ENCODE results near the gene HECTD3. TPM values are rescaled to one million over a fixed set of nuclear protein-coding genes. Genes with fewer than 3 reads are reported as not detected.
"Not testable (repeated sequence)": the region's sequence is repeated elsewhere in the genome, so short reads cannot be mapped to it uniquely, and the experiment has no call there.

Gene HECTD3
- total RNA-seq, 1 experiment from 2014 or later: 53.1 TPM

DNA sequence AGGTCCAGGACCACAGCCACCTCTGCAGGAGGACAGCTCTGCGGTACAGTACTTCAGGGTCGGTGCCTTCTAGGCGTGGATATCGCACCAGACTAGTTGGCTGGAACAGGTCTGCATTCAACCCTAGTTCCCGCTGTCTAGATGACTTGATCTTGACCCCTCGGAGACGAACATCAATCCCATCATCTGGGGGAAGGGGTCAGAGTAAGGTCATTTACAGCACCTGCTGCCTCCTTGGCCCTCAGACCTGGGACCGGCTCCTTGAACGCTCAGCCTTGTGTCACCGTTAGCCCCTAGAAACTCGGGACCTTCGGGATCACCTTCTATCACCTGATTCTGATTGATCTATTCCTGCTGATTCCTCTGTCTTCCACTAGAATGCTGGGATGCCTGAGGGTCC lies 2.6 kb downstream of the HECTD3 start:
- no peak for DNase-seq
- H3K36me3 ChIP-seq (replicated peaks; ENCODE audit: control insufficient read depth, insufficient read depth, low read length): peaks cover 17% of the 10 kb centered on the region
- no peak overlapping the region for H3K4me3 ChIP-seq (ENCODE audit: insufficient read depth, low read depth, low read length)
- H3K27me3 ChIP-seq (ENCODE audit: control insufficient read depth, insufficient read depth, low read length): peaks cover 10% of the 10 kb centered on the region; the same call in 1 of the 2 replicates

DNA sequence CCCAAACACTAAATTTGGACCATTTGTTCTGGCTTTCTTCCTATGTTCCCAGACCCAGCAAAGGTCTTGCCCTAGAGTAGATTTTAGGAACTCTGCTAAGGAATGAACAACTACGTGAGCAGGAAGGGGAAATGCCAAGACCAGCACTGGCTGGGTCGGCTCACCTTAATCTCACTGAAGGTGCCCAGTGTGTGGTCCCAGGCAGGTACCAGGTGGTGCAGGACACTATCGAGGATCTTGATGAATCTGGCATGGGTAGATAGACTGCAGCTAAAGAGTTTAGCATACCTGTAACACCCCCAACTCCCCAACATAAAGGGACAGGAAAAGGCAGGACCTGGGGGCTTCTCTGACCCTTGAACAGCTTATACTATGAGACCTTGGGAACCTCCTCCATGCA lies 3.0 kb downstream of the HECTD3 start:
- DNase-seq: no peak
- H3K27me3 ChIP-seq (ENCODE audit: control insufficient read depth, insufficient read depth, low read length): peaks cover 10% of the 10 kb centered on the region; the same call in 1 of the 2 replicates
- H3K4me3 ChIP-seq (ENCODE audit: insufficient read depth, low read depth, low read length): no peak overlapping the region
- peaks cover 17% of the 10 kb centered on the region for H3K36me3 ChIP-seq (replicated peaks; ENCODE audit: control insufficient read depth, insufficient read depth, low read length)

DNA sequence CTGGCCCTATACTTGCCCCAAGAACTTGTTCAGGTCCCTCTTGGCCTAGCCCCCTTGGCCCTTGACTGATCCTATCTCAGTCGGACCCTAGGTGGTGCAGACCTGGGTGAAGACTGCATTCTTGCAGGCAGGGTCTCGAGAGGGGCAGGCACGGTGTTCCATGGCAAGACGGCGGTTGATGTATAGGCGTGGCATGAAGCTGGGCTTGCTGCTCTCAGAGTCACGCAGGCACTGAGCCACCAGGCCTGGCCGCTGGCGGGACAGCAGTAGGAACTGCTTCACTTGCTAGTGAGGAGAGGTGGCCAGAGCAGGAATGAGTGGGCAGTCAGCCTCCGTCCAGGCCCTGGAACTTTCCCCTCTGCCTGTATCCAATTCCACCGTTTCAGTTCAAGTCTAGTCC lies 3.8 kb downstream of the HECTD3 start:
- Histone ChIP-seq H3K27me3 (ENCODE audit: control insufficient read depth, insufficient read depth, low read length) (peaks cover 10% of the 10 kb centered on the region; the same call in 1 of the 2 replicates), H3K4me3 (ENCODE audit: insufficient read depth, low read depth, low read length) (no peak overlapping the region), H3K36me3 (replicated peaks; ENCODE audit: control insufficient read depth, insufficient read depth, low read length) (peaks cover 19% of the 10 kb centered on the region)
- DNase-seq: no peak

DNA sequence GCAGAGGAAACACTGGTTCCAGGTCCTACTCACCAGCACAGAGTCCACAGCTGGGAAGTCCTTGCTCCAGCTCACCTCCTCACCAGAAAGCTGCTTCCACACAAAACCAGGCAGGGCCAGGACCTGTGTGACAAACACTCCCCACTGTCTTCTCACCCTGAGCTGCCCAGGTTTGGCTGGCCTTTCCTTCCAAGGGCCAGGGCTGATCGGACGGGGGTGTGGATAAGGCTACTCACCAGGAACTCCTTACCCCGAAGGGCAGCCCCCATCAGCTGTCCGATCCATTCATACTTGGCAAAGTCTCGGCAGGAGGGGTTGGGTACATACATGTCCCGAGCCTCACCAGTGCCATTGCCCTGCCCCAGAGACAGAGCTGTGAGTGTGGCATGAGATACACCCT lies 5.4 kb downstream of the HECTD3 start:
- Histone ChIP-seq H3K27me3 (ENCODE audit: control insufficient read depth, insufficient read depth, low read length) (peaks cover 7% of the 10 kb centered on the region; the same call in 1 of the 2 replicates), H3K36me3 (replicated peaks; ENCODE audit: control insufficient read depth, insufficient read depth, low read length) (peaks cover 19% of the 10 kb centered on the region), H3K4me3 (ENCODE audit: insufficient read depth, low read depth, low read length) (no peak overlapping the region)
- DNase-seq: peak; percentile 12

DNA sequence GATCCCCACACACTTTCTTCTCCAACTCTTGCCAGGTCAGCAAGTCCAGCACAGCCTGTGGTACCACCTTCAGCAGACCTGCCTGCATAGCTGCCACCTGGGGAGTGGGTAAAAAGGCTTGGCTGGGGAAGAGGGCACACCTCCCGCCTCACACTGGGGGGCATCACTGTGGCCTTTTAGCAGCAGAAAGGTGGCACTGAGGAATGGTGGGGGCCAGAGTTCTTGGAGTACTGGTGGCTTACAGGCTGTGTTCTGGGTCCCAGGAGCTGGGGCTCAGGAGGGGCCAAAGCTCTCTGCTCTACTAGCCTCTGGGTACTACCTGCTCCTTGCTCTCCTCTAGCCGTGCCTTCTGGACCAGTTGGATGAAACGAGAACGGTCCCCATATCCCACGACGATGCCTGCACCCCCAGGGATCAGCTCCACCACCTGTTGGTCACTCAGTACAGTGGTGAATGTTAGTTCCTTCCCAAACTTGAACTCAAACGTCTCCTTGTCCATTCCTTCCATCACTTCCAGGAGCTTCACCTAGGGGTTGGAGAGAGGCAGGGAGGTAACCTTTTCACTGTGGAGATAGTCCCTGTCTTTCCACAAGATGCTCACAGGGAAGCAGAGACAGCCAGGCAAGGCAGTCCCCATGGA lies 6.7 kb downstream of the HECTD3 start:
- no peak overlapping the region for H3K4me3 ChIP-seq (ENCODE audit: insufficient read depth, low read depth, low read length)
- DNase-seq: no peak
- H3K27me3 ChIP-seq (ENCODE audit: control insufficient read depth, insufficient read depth, low read length): no peaks in the 10 kb centered on the region
- H3K36me3 ChIP-seq (replicated peaks; ENCODE audit: control insufficient read depth, insufficient read depth, low read length): peaks cover 19% of the 10 kb centered on the region

DNA sequence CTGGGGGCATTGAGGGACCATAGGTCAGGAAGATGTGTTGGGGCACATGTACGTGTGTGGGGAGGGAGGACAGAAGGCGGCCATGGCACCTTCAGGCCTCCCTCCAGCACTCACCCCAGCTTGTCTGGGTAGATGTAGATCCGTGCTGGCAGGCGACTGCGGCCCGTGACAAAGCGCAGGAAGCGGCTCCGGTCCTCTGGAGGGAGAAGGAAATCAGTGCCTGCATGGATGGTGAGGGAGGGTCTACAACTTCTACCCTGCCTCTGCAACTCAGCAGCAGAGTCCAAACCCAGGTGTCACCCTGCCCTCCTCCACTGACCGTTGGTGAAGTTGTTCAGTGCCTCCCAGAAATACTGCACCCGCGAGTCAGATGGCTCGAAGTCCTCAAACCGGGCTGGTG lies 7.4 kb downstream of the HECTD3 start:
- H3K4me3 ChIP-seq (ENCODE audit: insufficient read depth, low read depth, low read length): no peak overlapping the region
- DNase-seq: no peak
- H3K36me3 ChIP-seq (replicated peaks; ENCODE audit: control insufficient read depth, insufficient read depth, low read length): peaks cover 16% of the 10 kb centered on the region
- H3K27me3 ChIP-seq (ENCODE audit: control insufficient read depth, insufficient read depth, low read length): no peaks in the 10 kb centered on the region

DNA sequence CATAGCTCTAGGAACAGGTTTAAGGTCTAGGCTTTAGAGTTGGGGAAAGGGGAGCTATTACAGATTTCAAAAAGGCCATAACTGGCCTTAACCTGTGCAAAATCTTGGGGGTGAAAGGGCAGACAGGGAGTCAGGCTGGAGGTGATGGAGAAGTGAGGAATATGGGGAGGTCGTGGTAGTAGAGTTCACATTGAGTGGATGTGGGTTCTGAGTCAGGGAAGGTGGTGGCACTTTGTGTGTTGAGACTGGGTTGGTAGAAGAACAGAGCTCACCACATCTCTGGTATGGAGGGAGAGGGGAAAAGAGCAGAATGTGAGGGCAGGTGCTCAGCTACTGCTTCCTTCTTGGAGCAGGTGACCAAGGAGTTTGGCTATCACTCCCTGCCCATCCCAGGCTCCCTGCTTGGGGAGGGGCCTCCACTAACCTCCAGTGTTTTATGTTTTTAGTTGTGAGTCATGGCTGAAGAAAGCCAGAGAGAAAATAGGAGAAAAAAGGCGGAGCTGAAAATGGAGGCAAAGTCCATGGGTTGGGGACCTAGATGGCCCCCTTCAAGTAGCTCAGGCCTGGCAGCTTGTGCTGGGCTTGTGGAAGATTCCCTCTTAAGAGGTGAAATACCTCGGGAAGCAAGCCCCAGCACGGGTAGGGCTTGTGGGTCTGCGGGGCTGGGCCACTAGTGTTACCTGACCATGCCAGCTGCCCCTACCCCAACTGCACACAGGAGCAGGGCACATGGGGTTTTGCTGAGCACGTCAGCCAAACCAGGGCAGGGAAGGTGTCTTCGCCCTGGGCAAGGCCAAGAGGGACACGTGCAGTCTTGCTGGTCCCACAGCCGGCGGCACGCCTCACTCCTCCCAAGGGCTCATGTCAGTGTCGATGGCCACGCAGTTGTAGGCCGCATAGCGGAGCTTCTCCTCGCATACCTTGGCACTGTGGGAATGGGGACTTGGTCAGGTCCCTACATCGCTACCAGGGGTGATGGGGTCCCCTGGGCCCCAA lies 8.2 kb downstream of the HECTD3 start:
- peak; percentile 20 for DNase-seq
- Histone ChIP-seq H3K27me3 (ENCODE audit: control insufficient read depth, insufficient read depth, low read length) (no peaks in the 10 kb centered on the region), H3K4me3 (ENCODE audit: insufficient read depth, low read depth, low read length) (no peak overlapping the region), H3K36me3 (replicated peaks; ENCODE audit: control insufficient read depth, insufficient read depth, low read length) (peaks cover 13% of the 10 kb centered on the region)

DNA sequence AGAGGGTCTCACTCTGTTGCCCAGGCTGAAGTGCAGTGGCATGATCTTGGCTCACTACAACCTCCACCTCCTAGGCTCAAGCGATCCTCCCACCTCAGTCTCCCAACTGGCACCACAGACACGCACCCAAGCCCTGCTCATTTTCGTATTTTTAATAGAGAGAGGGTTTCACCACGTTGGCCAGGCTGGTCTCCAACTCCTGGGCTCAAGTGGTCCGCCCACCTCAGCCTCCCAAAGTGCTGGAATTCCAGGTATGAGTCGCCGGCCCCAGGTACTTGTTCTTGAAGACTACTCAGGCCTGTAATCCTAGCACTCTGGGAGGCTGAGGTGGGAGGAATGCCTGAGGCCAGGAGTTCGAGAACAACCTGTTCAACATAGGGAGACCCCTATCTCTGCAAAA lies 9.5 kb downstream of the HECTD3 start:
- H3K27me3 ChIP-seq (ENCODE audit: control insufficient read depth, insufficient read depth, low read length); DNase-seq; H3K4me3 ChIP-seq (ENCODE audit: insufficient read depth, low read depth, low read length): not testable (repeated sequence)
- H3K36me3 ChIP-seq (replicated peaks; ENCODE audit: control insufficient read depth, insufficient read depth, low read length): peaks cover 11% of the 10 kb centered on the region

DNA sequence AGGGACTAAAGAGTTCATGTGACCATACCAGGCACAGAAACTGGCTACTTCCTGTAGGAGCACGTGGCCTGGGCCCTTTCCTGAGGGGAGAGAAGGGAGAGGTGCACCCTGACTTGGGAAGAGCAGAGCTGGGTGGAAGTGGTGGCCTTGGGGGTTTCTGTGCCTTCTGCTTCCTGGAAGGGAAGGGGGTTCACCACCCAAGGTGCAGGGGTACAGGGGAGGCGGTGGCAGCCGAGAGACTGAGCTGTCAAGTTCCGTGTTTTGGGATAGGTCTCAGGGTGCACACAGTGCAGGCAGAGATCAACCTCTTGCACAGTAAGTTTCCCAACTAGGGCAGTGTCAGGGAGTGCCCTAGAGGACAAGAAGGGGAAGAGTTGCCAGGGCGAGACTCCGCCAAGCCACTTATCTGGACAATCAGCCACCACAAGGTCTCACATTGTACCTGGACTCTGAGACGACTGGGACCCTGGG lies 10.1 kb downstream of the HECTD3 start:
- Histone ChIP-seq H3K4me3 (ENCODE audit: insufficient read depth, low read depth, low read length) (no peak overlapping the region), H3K36me3 (replicated peaks; ENCODE audit: control insufficient read depth, insufficient read depth, low read length) (peaks cover 11% of the 10 kb centered on the region), H3K27me3 (ENCODE audit: control insufficient read depth, insufficient read depth, low read length) (no peaks in the 10 kb centered on the region)
- peak; percentile 39 for DNase-seq

DNA sequence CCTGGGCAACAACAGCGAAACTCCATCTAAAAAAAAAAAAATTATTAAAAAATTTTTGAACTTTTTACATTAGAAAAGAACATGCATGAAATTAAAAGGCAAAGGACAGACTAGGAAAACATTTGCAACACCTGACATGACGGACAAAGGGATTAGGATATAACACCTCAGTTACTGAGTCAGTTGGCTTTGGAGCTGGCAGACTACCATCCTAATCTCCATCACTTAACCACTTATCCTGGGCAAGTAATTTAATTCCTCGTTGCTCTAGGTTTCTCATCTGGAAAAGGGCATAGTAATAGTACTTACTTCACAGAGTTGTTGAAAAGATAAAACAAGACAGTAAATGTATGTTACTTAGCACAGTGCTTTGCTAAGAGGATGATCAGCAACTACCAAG lies 11.9 kb downstream of the HECTD3 start:
- Histone ChIP-seq H3K36me3 (replicated peaks; ENCODE audit: control insufficient read depth, insufficient read depth, low read length) (peaks cover 4% of the 10 kb centered on the region), H3K27me3 (ENCODE audit: control insufficient read depth, insufficient read depth, low read length) (no peaks in the 10 kb centered on the region), H3K4me3 (ENCODE audit: insufficient read depth, low read depth, low read length) (no peak overlapping the region)
- DNase-seq: no peak

DNA sequence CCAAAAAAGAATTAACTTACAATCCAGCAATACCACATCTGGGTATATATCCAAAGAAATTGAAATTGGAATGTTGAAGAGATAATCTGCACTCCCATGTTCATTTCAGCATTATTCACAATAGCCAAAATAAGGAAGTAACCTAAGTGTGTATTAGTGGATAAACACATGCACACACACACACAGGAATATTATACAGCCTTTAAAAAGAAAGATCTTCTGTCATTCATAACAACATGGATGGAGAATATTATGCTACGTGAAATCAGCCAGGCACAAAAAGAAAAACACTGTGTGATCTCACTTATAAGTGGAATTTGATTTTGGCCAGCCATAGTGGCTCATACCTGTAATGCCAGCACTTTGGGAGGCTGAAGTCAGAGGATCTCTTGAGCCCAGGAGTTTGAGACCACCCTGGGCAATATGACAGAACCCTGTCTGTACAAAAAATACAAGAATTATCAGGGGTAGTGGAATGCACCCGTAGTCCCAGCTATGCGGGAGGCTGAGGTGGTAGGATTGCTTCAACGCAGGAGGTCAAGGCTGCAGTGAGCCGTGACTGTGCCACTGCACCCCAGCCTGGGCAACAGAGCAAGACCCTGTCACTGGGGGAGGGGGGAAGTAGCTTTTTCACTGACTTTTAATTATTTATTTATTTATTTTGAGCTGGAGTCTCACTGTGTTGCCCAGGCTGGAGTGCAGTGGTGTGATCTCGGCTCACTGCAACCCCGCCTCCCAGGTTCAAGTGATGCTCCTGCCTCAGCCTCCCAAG lies 15.5 kb downstream of the HECTD3 start:
- no peak for DNase-seq
- Histone ChIP-seq H3K4me3 (ENCODE audit: insufficient read depth, low read depth, low read length) (no peak overlapping the region), H3K27me3 (ENCODE audit: control insufficient read depth, insufficient read depth, low read length) (no peaks in the 10 kb centered on the region), H3K36me3 (replicated peaks; ENCODE audit: control insufficient read depth, insufficient read depth, low read length) (no peaks in the 10 kb centered on the region)

DNA sequence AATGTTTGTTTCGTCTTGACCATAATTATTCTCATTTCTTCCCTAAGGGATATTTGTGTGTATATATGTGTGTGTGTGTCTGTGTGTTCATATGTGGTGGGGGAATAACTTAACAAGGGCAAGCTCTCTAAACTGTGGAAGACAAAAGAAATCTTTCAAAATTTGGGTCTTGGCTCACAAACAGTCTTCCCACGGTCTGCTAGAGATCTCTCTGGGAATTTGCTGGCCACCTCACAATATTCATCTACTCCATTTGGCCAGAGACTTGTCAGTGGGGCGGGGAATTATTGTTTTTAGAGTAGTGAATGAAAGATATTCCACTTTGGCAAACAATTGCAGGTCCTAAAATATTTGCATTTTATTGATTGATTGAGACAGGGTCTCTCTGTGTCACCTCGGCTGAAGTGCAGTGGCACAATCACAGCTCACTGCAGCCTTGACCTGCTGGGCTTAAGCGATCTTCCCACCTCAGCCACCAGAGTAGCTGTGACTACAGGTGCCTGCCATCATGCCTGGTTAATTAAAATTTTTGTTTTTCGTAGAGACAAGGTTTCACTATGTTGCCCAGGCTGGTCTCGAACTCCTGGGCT lies 16.7 kb downstream of the HECTD3 start:
- no peak overlapping the region for H3K4me3 ChIP-seq (ENCODE audit: insufficient read depth, low read depth, low read length)

DNA sequence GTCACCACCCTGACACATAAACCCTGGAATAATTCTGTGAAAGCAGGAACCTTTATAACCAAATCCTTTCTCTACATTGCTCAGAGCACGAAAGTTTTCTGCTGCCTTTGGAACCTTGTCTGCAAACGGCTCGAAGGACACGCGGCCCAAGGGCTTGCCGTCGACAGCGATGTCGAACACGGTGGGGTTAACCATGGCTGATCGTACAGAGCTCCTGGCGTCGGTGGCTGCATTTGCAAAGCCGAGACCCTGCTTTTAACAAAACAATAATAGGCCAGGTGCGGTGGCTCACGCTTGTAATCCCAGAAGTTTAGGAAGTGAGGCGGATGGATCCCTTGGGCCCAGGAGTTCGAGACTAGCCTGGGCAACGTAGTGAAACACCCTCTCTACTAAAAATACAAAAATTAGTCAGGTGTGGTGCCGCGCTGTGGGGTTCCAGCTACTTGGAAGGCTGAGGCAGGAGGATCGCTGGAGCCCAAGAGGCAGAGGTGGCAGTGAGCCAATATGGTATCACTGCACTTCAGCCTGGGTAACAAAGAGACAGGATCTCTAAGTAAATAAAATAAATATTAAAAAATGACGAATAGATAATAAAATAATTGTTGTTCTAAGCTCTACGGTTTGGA lies 22.5 kb downstream of the HECTD3 start:
- DNase-seq: no peak
- Histone ChIP-seq H3K27me3 (ENCODE audit: control insufficient read depth, insufficient read depth, low read length) (no peaks in the 10 kb centered on the region), H3K4me3 (ENCODE audit: insufficient read depth, low read depth, low read length) (no peak overlapping the region)

More for the DNA sequence above, 16.7 kb downstream of the HECTD3 start:
- no peaks in the 10 kb centered on the region for H3K36me3 ChIP-seq (replicated peaks; ENCODE audit: control insufficient read depth, insufficient read depth, low read length)
- DNase-seq: no peak
- H3K27me3 ChIP-seq (ENCODE audit: control insufficient read depth, insufficient read depth, low read length): no peaks in the 10 kb centered on the region

More for the DNA sequence above, 22.5 kb downstream of the HECTD3 start:
- H3K36me3 ChIP-seq (replicated peaks; ENCODE audit: control insufficient read depth, insufficient read depth, low read length): no peaks in the 10 kb centered on the region
